Upper lobe of left lung (tissue), 4 donors: ENCODE measurements around the gene LRP1B.

Experiments used
- POLR2A ChIP-seq, 4 donors: fragments of 450-650 bp; IDR thresholded peaks; one replicate each; pipeline ENCODE4 v1.5.1; 2016 to 2017; ENCODE audit warnings: antibody characterized with exemption in 4 of 4, mild to moderate bottlenecking in 2 of 4
- TF ChIP-seq, protein P1 (sequence below), 6 experiments: fragments of 450-650 bp in 4 of 6; fragments of 200-600 bp in 2 of 6; sonication (generic) in 2 of 6; IDR thresholded peaks; one replicate each; pipeline ENCODE4 v1.5.1; 2016 to 2019; ENCODE audit warnings: antibody characterized with exemption in 6 of 6

DNA sequence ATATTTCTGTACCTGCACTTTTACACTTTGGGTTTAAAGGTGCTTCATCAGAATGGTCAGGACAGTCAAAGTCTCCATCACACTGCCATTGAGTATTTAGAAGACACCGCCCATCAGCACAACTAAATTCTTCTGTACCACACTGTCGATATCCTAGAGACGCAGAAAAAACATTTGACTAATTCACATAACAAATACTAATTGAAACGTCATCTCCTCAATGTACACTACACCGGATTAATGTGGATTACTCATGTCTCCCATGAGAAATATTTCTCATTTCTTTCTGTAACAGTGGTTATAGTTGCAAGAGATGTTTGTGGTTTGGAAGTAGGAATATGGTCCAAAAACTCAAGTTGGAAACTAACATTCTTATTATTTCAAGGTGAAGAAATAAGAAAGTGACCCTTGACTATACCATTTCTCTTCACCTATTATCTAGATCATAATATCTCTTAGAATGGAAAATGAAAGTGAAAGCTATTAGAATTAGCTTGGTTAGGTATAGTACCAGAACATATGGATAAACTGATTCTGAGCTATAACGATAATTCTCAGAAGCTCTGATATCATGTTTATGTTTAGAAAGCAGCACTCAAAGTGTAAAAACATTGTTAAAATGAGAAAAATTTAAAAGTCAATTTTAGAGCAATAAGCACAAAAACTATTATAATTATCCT, 1627.7 kb downstream of the LRP1B start:
- TF ChIP-seq POLR2A (IDR thresholded peaks at IDR 0.05), result no peak
- TF ChIP-seq, protein P1, sequence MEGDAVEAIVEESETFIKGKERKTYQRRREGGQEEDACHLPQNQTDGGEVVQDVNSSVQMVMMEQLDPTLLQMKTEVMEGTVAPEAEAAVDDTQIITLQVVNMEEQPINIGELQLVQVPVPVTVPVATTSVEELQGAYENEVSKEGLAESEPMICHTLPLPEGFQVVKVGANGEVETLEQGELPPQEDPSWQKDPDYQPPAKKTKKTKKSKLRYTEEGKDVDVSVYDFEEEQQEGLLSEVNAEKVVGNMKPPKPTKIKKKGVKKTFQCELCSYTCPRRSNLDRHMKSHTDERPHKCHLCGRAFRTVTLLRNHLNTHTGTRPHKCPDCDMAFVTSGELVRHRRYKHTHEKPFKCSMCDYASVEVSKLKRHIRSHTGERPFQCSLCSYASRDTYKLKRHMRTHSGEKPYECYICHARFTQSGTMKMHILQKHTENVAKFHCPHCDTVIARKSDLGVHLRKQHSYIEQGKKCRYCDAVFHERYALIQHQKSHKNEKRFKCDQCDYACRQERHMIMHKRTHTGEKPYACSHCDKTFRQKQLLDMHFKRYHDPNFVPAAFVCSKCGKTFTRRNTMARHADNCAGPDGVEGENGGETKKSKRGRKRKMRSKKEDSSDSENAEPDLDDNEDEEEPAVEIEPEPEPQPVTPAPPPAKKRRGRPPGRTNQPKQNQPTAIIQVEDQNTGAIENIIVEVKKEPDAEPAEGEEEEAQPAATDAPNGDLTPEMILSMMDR (IDR thresholded peaks at IDR 0.05), result no peak
